Activated CD4-positive, alpha-beta T cell treated with anti-CD3 and anti-CD28 coated beads, Interleukin-2, amount 10 ng/mL, durations not matched to agents 7 days and 5 days (primary cell): ENCODE data around the gene MYO5C. TPM values are rescaled to one million over a fixed set of nuclear protein-coding genes. Genes with fewer than 3 reads are reported as not detected.
"Not testable (repeated sequence)": the region's sequence is repeated elsewhere in the genome, so short reads cannot be mapped to it uniquely, and the experiment has no call there.

ENCODE experiments used
- CTCF ChIA-PET: fragments of 350-600 bp; sonication (Branson Sonifier 250); formaldehyde crosslinking; loops from one replicate; lab custom pipeline; 2021; ENCODE audit warnings: antibody characterized with exemption; lab: Charles Lee
- POLR2A ChIA-PET: fragments of 350-600 bp; sonication (Branson Sonifier 250); formaldehyde crosslinking; loops from one replicate; lab custom pipeline; 2021; ENCODE audit warnings: antibody characterized with exemption; lab: Charles Lee
- DNase-seq: peaks from one replicate; pipeline ENCODE4 v3.0.0-alpha.2; 2020
- H3K27ac Mint-ChIP-seq: one replicate; pipeline ENCODE4 v1.8.0; 2021; ENCODE audit warnings: mild to moderate bottlenecking, moderate library complexity, mixed read lengths
- H3K27me3 Mint-ChIP-seq: one replicate; pipeline ENCODE4 v1.8.0; 2021; ENCODE audit warnings: mixed read lengths
- H3K36me3 Mint-ChIP-seq: one replicate; pipeline ENCODE4 v1.8.0; 2021; ENCODE audit warnings: low read depth, mixed read lengths
- H3K4me1 Mint-ChIP-seq: one replicate; pipeline ENCODE4 v1.8.0; 2021; ENCODE audit warnings: mixed read lengths
- H3K4me3 Mint-ChIP-seq: one replicate; pipeline ENCODE4 v1.8.0; 2021; ENCODE audit warnings: mild to moderate bottlenecking, moderate library complexity, mixed read lengths
- H3K9me3 Mint-ChIP-seq: one replicate; pipeline ENCODE4 v1.8.0; 2021; ENCODE audit warnings: mixed read lengths
- total RNA-seq, 2 experiments: library from RNA; stranded (reverse); gene quantifications; one replicate each; pipeline ENCODE4 v1.2.3, GENCODE V29; 2021

MYO5C gene
- total RNA-seq, 2 experiments from 2014 or later: 2.4 to 2.8 TPM

- Mint-ChIP-seq H3K4me3 (peak overlapping the region; percentile 49), H3K36me3 (no peaks in the 10 kb centered on the region), H3K9me3 (no peaks in the 10 kb centered on the region), H3K27me3 (peaks cover 62% of the 10 kb centered on the region), H3K4me1 (peaks cover 27% of the 10 kb centered on the region), H3K27ac (no peak overlapping the region)
- POLR2A ChIA-PET: no interaction called here
- no peak for DNase-seq
- CTCF ChIA-PET: interaction anchor here (1.2 to 2.0 kb wide), 3 partner anchors 33 to 265 kb away, joined by 3 to 4 read pairs (median 4); no protein-coding TSS in a partner anchor
Observed at GRCh38 chr15:52294881-52295420, 653 bp downstream of the MYO5C start.

DNA sequence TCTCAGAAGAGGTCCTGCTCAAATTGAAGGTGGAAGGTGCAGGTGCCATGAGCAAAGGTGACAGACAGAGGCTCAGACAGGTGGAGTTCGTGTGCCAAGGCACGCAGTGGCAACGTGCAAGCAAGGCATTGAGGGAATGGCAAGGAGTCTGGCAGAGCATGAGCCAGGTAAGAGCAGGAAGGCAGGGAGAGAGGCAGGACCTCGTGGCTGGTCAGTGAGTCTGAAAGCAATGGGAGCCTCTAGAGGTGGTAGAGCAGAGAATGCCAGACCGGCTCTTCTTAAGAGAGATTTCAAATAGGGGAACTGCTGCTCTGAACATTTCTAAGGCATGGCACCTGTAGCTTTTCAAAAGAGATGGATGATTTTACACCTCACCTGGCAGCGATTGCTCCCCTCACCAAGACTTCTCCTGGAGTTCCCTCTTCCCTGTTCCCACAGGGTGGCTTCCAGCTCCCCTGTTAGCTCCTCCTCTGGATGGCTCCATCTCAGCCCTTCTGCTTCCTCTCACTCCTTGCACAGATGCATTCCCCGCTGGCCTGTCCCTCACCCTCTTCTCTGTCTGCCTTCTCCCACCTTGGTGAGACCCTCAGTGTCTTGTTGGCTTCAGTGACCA is 2.7 kb downstream of the MYO5C start:
- Mint-ChIP-seq H3K27me3 (peaks cover 49% of the 10 kb centered on the region), H3K4me1 (peaks cover 31% of the 10 kb centered on the region), H3K9me3 (no peaks in the 10 kb centered on the region), H3K27ac (no peak overlapping the region), H3K36me3 (no peaks in the 10 kb centered on the region), H3K4me3 (no peak overlapping the region)
- no peak for DNase-seq
- POLR2A ChIA-PET: no interaction called here
- CTCF ChIA-PET: interaction anchor here (1.4 kb wide), 1 partner anchor 12 kb away, joined by 4 read pairs; no protein-coding TSS in a partner anchor

- Mint-ChIP-seq H3K36me3 (no peaks in the 10 kb centered on the region), H3K4me3 (no peak overlapping the region), H3K4me1 (peaks cover 31% of the 10 kb centered on the region), H3K9me3 (no peaks in the 10 kb centered on the region), H3K27ac (no peak overlapping the region), H3K27me3 (peaks cover 38% of the 10 kb centered on the region)
- DNase-seq: no peak
- CTCF ChIA-PET: no interaction called here
- POLR2A ChIA-PET: no interaction called here
Observed at GRCh38 chr15:52291204-52291603, 4.4 kb downstream of the MYO5C start.

GRCh38 chr15:52290800-52291199 is 4.8 kb downstream of the MYO5C start:
- Mint-ChIP-seq H3K4me1 (peaks cover 30% of the 10 kb centered on the region), H3K36me3 (no peaks in the 10 kb centered on the region), H3K27ac (no peak overlapping the region), H3K27me3 (peaks cover 34% of the 10 kb centered on the region), H3K9me3 (no peaks in the 10 kb centered on the region), H3K4me3 (no peak overlapping the region)
- DNase-seq: no peak
- POLR2A ChIA-PET: no interaction called here
- CTCF ChIA-PET: interaction anchor here (0.6 to 1.4 kb wide), 4 partner anchors 13 to 1098 kb away, joined by 3 to 6 read pairs (median 4); no protein-coding TSS in a partner anchor

- H3K27me3 Mint-ChIP-seq: peaks cover 34% of the 10 kb centered on the region
- no peak overlapping the region for H3K27ac Mint-ChIP-seq
- CTCF ChIA-PET: interaction anchor here (0.6 to 1.4 kb wide), 4 partner anchors 13 to 1099 kb away, joined by 3 to 6 read pairs (median 4); no protein-coding TSS in a partner anchor
- H3K9me3 Mint-ChIP-seq: no peaks in the 10 kb centered on the region
- H3K36me3 Mint-ChIP-seq: no peaks in the 10 kb centered on the region
- POLR2A ChIA-PET: no interaction called here
- no peak for DNase-seq
- no peak overlapping the region for H3K4me3 Mint-ChIP-seq
- H3K4me1 Mint-ChIP-seq: peaks cover 30% of the 10 kb centered on the region
Observed at GRCh38 chr15:52290329-52290728, 5.3 kb downstream of the MYO5C start.

DNA sequence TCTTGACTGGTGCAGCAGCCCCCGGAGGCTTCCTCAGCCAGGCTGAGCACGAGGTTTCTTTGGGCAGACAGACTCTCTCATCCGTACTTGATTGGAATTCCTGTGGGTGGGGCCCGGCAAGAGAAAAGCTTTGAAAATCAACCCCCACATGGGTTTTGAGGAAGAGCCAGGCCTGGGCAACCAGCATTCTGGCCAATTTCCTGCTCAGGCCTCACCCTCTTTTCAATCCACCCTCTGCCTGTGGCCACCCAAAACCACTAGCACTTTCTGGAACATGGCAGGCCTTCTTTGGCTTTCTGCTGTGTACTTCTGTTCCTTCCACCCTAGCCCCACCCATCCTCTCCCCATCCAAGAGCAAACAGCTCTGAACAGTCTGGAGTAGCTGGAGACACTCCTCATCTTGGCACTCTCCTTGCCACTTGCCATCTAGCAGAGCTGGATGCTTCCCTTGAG is 5.9 kb downstream of the MYO5C start:
- no peak for DNase-seq
- ChIA-PET CTCF (interaction anchor here (1.2 to 1.4 kb wide), 3 partner anchors 12 to 459 kb away, joined by 3 to 4 read pairs (median 3); no protein-coding TSS in a partner anchor), POLR2A (no interaction called here)
- H3K4me1 Mint-ChIP-seq: peaks cover 28% of the 10 kb centered on the region
- H3K27ac Mint-ChIP-seq: no peak overlapping the region
- no peaks in the 10 kb centered on the region for H3K36me3 Mint-ChIP-seq
- H3K9me3 Mint-ChIP-seq: no peaks in the 10 kb centered on the region
- H3K27me3 Mint-ChIP-seq: peaks cover 30% of the 10 kb centered on the region
- no peak overlapping the region for H3K4me3 Mint-ChIP-seq

DNA sequence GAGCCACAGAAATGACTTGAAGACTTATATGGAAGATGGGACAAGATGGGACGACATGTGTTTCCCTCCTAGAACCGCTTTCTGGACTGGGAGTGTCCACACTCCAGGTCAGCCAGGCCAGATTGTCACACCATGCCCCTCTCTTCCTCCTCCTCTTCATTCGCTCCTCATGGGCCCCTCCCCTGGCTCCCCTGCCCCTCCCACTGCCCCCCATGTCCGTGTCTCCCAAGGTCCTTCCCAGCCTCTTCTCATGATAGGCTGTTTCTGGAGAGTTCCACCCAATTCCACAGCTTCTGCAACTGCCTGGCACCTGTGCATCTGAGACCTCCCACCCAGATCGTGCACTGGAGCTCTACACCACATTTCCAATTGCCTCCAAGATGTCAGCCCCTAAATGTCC is 6.6 kb downstream of the MYO5C start:
- Mint-ChIP-seq H3K9me3 (no peaks in the 10 kb centered on the region), H3K4me1 (peaks cover 24% of the 10 kb centered on the region), H3K27me3 (peaks cover 25% of the 10 kb centered on the region), H3K4me3 (no peak overlapping the region), H3K36me3 (no peaks in the 10 kb centered on the region), H3K27ac (no peak overlapping the region)
- POLR2A ChIA-PET: no interaction called here
- DNase-seq: no peak
- CTCF ChIA-PET: interaction anchor here (1.3 kb wide), 1 partner anchor 27 kb away, joined by 3 read pairs; no protein-coding TSS in a partner anchor

GRCh38 chr15:52288051-52288942 is 7.3 kb downstream of the MYO5C start:
- CTCF ChIA-PET: interaction anchor here (0.7 to 1.3 kb wide), 2 partner anchors 26 to 427 kb away, joined by 3 read pairs; no protein-coding TSS in a partner anchor
- peaks cover 18% of the 10 kb centered on the region for H3K4me1 Mint-ChIP-seq
- no peaks in the 10 kb centered on the region for H3K36me3 Mint-ChIP-seq
- no peak overlapping the region for H3K4me3 Mint-ChIP-seq
- no peaks in the 10 kb centered on the region for H3K9me3 Mint-ChIP-seq
- POLR2A ChIA-PET: no interaction called here
- peaks cover 20% of the 10 kb centered on the region for H3K27me3 Mint-ChIP-seq
- no peak overlapping the region for H3K27ac Mint-ChIP-seq
- DNase-seq: no peak

GRCh38 chr15:52287114-52287513 is 8.5 kb downstream of the MYO5C start:
- Mint-ChIP-seq H3K27me3 (peaks cover 9% of the 10 kb centered on the region), H3K36me3 (no peaks in the 10 kb centered on the region), H3K9me3 (no peaks in the 10 kb centered on the region), H3K27ac (no peak overlapping the region), H3K4me3 (no peak overlapping the region), H3K4me1 (peaks cover 16% of the 10 kb centered on the region)
- POLR2A ChIA-PET: no interaction called here
- no peak for DNase-seq
- CTCF ChIA-PET: interaction anchor here (0.6 kb wide), 1 partner anchor 286 kb away, joined by 3 read pairs; no protein-coding TSS in a partner anchor

- H3K9me3 Mint-ChIP-seq, H3K27me3 Mint-ChIP-seq, DNase-seq, H3K4me3 Mint-ChIP-seq, H3K36me3 Mint-ChIP-seq, H3K27ac Mint-ChIP-seq, POLR2A ChIA-PET, CTCF ChIA-PET: not testable (repeated sequence)
- H3K4me1 Mint-ChIP-seq: peaks cover 12% of the 10 kb centered on the region
Observed at GRCh38 chr15:52285941-52286340, 9.7 kb downstream of the MYO5C start.

- Mint-ChIP-seq H3K4me1 (no peaks in the 10 kb centered on the region), H3K27me3 (peaks cover 5% of the 10 kb centered on the region), H3K27ac (no peak overlapping the region), H3K4me3 (no peak overlapping the region), H3K36me3 (no peaks in the 10 kb centered on the region), H3K9me3 (no peaks in the 10 kb centered on the region)
- ChIA-PET POLR2A (no interaction called here), CTCF (no interaction called here)
- DNase-seq: no peak
Observed at GRCh38 chr15:52284164-52284563, 11.4 kb downstream of the MYO5C start.

DNA sequence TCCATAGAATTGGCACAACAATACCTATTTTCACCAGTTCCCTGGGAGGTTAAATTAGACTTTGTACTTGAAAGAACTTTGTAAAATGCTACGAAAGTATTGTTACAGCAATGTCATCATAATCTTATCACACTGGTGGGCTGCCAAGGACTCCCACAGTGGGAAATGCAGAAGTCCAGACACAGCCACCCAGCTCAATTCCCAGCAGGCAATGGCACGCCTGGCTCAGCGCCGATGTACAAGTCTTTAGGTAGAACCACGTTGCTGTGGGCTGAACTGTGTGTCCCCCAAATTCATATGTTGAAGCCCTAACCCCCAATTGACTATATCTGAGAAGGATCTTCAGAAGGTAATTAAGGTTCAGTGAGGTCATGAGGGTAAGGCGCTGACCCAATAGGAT is 12.3 kb downstream of the MYO5C start:
- DNase-seq: no peak
- H3K4me3 Mint-ChIP-seq: no peak overlapping the region
- no peaks in the 10 kb centered on the region for H3K36me3 Mint-ChIP-seq
- H3K4me1 Mint-ChIP-seq: no peaks in the 10 kb centered on the region
- no peak overlapping the region for H3K27ac Mint-ChIP-seq
- ChIA-PET CTCF (no interaction called here), POLR2A (no interaction called here)
- peaks cover 5% of the 10 kb centered on the region for H3K27me3 Mint-ChIP-seq
- H3K9me3 Mint-ChIP-seq: no peaks in the 10 kb centered on the region
